Right lobe of liver (tissue), 6 donors: ENCODE data around the gene SIPA1. TPM values are rescaled to one million over a fixed set of nuclear protein-coding genes. Genes with fewer than 3 reads are reported as not detected.
A peak's percentile ranks its signal among the peaks of the same experiment; 100 is the strongest.

Source experiments
- ATAC-seq, 4 donors: fragments of 200-7000 bp; cut with Tn5 transposase; one replicate each; pipeline ENCODE4 v1.9.1; 2020; ENCODE audit warnings: mild to moderate bottlenecking in 4 of 4, moderate library complexity in 4 of 4
- DNase-seq, 3 donors: peaks; one replicate each; pipeline ENCODE4 v3.0.0-alpha.2; 2020
- H3K27ac ChIP-seq, 3 donors: fragments of 200-600 bp; one replicate each; pipeline ENCODE4 v1.8.0; 2022
- H3K27me3 ChIP-seq, 2 donors: fragments of 200-600 bp; one replicate each; pipeline ENCODE4 v1.8.0; 2022
- H3K36me3 ChIP-seq, 4 donors: fragments of 200-600 bp; sonication (generic) in 1 of 4; one replicate each; pipeline versions ENCODE4 v1.5.1 to v1.8.0; 2017 to 2022; ENCODE audit warnings: control low read depth in 1 of 4
- H3K4me1 ChIP-seq, 4 donors: fragments of 200-600 bp; sonication (generic) in 1 of 4; one replicate each; pipeline versions ENCODE4 v1.5.1 to v1.8.0; 2017 to 2022; ENCODE audit warnings: control low read depth in 1 of 4
- H3K4me3 ChIP-seq, 3 donors: fragments of 200-600 bp; one replicate each; pipeline ENCODE4 v1.8.0; 2022
- H3K9me3 ChIP-seq, 4 donors: fragments of 200-600 bp; sonication (generic) in 1 of 4; one replicate each; pipeline versions ENCODE4 v1.5.1 to v1.8.0; 2017 to 2022; ENCODE audit warnings: control low read depth in 1 of 4
- POLR2A ChIP-seq: fragments of 450-650 bp; IDR thresholded peaks from one replicate; pipeline ENCODE4 v1.6.1; 2017; ENCODE audit warnings: antibody characterized with exemption, mild to moderate bottlenecking
- WGBS: methylation state at CpG from one replicate; pipeline ENCODE4 v1.1.6; 2018; ENCODE audit warnings: low coverage, low lambda C conversion rate; ENCODE audit not compliant: insufficient coverage; ENCODE audit errors: missing lambda C conversion rate; 5-methylcytosine and 5-hydroxymethylcytosine counted together
- intact Hi-C, 2 donors: fragments of 100-400 bp; cut with DNase I; formaldehyde crosslinking; loops; one replicate each; pipeline versions ENCODE4 v1.11.2 to v1.14.1; 2022
- total RNA-seq, 6 experiments: library from RNA; depleted of rRNA in 2 of 6; stranded (reverse); fragments of >200 nt in 2 of 6; fragmentation: NEBNext Ultra II Directional in 3 of 6; extraction: Animal tissue kit (Norgen Biotek cat#: 25700) in 3 of 6; gene quantifications; one replicate each; pipeline versions ENCODE4 v1.1.0 to v1.2.4, GENCODE V29; 2016 to 2023
- TF ChIP-seq, protein P1 (sequence below), 4 donors: fragments of 200-600 bp in 3 of 4; fragments of 450-650 bp in 1 of 4; IDR thresholded peaks; one replicate each; pipeline versions ENCODE4 v1.5.1 to v1.8.0; 2016 to 2022; ENCODE audit warnings: antibody characterized with exemption in 4 of 4, mild to moderate bottlenecking in 2 of 4
- donor health status: DM: no; HTN: yes; CAD: no.
- donor health status: DM: no; HTN: no; CAD: no.
- donor health status: DM: no; HTN: no; CAD: no.
- donor health status: DM: no; HTN: yes; CAD: no.
- donor health status: DM: no; HTN: yes; CAD: no.

Gene SIPA1
- total RNA-seq, 6 experiments from 2014 or later = 21.1 to 34.1 (median 25.3) TPM

DNA sequence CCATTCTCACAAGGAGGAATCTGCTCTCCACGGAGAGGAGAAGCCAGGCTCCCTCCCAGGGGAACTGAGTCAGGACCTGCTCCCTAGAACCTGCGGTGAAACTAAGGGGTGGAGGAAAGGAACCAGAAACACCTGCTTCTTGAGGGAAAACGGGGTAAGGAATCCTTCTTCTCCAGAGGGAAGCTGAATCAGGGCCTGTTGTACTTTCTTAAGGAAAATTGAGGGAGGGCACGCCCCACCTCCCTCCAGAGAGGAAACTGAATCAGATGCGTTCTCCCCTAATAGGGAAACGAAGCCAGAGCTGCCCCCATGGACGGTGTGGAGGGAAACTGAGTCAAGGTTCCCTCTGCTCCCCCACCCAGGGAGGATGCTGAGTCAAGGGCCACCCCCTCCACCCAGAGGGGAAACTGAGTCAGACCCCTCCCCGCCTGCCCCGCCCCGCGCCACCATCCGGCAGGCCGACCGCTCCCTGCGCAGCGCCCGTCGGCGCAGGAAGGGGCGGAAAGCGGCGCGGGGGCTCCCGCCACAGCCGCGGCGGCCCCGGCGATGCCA is 24.4 kb downstream of the SIPA1 start:
- peak in 2 of 4 donors; percentile 2 for ATAC-seq
- 0% methylated on average over 5 of the region's 29 CpGs for WGBS

DNA sequence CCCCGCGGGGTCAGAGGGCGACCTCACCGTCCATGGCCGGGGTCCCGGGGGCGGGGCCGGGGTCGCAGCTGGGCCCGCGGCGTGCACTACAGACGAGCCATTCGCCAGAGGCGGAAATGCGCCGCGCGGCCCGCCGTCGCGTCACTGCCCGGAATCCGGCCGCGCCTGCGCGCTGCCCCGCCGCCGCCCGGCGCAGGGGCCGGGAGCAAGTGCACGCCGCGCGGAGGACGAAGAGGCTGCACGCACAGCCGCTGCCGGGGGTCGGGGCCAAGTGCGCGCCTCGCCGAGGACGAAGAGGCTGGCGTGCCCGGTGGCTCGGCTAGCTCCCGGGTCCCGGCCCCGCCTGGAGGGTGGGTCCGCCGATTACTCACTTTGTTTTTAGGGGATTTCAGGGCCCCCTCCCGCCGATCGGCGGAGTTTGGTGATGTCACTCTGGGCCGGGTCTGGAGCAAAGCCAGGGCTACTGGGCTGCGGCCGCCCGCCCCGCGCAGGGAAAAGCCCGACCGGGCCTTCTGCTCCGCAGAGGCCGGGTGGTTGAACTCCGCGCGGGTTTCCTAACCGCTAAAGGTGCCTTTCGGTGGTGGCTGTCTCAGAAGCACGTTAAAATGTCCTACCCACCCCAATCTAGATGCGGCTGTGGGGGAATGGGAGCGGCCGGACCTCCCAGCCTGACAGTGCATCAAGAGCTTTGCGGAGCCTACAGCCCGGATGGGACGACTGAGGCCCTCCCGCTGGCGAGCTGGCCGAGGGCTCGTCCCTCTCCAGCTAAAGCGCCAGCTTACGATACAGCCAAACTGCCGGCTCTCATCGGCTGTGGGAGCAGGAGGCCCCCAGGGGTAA is 25.1 kb downstream of the SIPA1 start, which contains the start of gene RELA:
Gene RELA, minus strand, starts transcription at position 118 of the 840 bp plus-strand sequence. Its CDS starts 84 bp downstream, at position 34.
- H3K4me3 ChIP-seq = peak within 1 kb of the TSS; percentile 67 to 95 (median 88)
- ATAC-seq (peak; percentile 84 to 91 (median 88)), DNase-seq (peak; percentile 95 to 96 (median 96))
- 3% methylated on average over 12 of the region's 91 CpGs for WGBS
- H3K27ac ChIP-seq = peak within 1 kb of the TSS; percentile 92 to 100 (median 95)
- intact Hi-C loops = no loop called here
- no peaks in the 10 kb centered on the region for H3K27me3 ChIP-seq
- no peaks in the 10 kb centered on the region for H3K9me3 ChIP-seq
- TF ChIP-seq, protein P1, sequence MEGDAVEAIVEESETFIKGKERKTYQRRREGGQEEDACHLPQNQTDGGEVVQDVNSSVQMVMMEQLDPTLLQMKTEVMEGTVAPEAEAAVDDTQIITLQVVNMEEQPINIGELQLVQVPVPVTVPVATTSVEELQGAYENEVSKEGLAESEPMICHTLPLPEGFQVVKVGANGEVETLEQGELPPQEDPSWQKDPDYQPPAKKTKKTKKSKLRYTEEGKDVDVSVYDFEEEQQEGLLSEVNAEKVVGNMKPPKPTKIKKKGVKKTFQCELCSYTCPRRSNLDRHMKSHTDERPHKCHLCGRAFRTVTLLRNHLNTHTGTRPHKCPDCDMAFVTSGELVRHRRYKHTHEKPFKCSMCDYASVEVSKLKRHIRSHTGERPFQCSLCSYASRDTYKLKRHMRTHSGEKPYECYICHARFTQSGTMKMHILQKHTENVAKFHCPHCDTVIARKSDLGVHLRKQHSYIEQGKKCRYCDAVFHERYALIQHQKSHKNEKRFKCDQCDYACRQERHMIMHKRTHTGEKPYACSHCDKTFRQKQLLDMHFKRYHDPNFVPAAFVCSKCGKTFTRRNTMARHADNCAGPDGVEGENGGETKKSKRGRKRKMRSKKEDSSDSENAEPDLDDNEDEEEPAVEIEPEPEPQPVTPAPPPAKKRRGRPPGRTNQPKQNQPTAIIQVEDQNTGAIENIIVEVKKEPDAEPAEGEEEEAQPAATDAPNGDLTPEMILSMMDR (IDR thresholded peaks at IDR 0.05) = no peak
- TF ChIP-seq POLR2A = peak; percentile 84
- H3K4me1 ChIP-seq = peaks cover 0 to 25% (median 7%) of the 10 kb centered on the region in 4 donors
- peaks cover 3 to 32% (median 17%) of the 10 kb centered on the region in 4 donors for H3K36me3 ChIP-seq

More for the DNA sequence above, 24.4 kb downstream of the SIPA1 start:
- Histone ChIP-seq H3K4me1 (peaks cover 0 to 25% (median 7%) of the 10 kb centered on the region in 4 donors), H3K4me3 (peak overlapping the region; percentile 67 to 95 (median 88)), H3K9me3 (no peaks in the 10 kb centered on the region), H3K27me3 (no peaks in the 10 kb centered on the region), H3K27ac (peak overlapping the region; percentile 92 to 100 (median 95)), H3K36me3 (peaks cover 5 to 39% (median 21%) of the 10 kb centered on the region in 4 donors)
- no peak for DNase-seq
- no peak for TF ChIP-seq POLR2A
- TF ChIP-seq, protein P1 (IDR thresholded peaks at IDR 0.05) = no peak
- intact Hi-C loops = no loop called here

DNA sequence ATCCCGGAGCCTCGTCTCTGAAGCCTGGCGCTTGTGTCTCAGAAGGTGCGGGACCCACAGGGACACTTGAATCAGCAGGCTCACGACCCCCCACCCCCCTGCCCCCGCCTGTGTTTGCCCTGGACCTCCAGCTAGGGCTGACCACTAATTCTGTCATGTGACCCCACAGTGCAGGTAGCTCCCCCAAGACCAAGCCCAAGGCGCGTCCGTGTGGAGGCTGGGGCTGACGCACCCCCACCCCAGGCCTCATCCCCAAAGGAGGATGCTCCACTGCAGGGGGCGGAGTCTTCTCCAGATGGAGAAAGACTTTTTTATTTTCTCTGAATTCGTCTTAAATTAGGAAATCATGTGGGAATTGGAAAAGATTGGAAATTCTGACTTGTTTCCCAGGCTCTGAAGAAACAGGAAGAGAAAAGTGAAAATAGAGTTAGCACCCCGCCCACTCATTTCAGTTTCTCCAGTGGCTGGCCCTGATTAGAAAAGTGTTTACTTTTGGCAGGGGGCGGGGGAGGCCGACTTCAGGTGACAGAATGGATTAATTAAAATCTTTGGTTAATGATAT is 25.8 kb downstream of the SIPA1 start:
- intact Hi-C loops = no loop called here
- Histone ChIP-seq H3K27ac (peak overlapping the region; percentile 92 to 100 (median 95)), H3K4me3 (peak overlapping the region; percentile 67 to 95 (median 88)), H3K4me1 (peaks cover 0 to 25% (median 7%) of the 10 kb centered on the region in 4 donors), H3K9me3 (no peaks in the 10 kb centered on the region), H3K27me3 (no peaks in the 10 kb centered on the region), H3K36me3 (peaks cover 3 to 25% (median 14%) of the 10 kb centered on the region in 4 donors)
- DNase-seq (peak in 2 of 3 donors; percentile 57 to 61), ATAC-seq (peak; percentile 33 to 42 (median 40))
- TF ChIP-seq, protein P1 (IDR thresholded peaks at IDR 0.05) = no peak
- no peak for TF ChIP-seq POLR2A
- WGBS = 3% methylated on average over 9 of the region's 15 CpGs

DNA sequence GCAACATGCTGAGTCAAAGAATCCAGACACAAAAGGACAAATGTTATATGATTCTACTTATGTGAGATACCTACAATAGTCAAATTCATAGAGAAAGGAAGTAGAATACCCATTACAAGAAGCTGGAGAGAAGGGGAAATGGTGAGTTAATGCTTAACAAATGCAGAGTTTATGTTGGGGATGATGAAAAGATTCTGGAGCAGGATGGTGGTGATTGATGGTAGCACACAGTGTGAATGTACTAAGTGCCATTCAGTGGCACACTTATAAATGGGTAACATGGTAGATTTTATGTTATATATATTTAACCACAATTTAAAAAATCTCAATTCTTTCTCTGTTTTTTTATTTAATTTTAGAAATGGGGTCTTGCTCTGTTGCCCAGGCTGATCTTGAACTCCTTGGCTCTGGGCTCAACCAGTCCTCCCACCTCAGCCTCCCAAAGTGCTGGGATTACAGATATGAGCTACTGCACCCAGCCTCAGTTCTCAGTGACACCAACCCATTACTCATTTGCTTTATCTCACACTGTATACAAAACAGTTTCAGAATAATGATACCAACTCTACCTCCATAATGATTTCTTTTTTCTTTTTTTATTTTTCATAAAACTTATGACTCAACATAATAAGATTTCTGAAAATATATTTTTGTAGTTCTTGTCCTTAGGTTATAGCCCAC is 34.4 kb downstream of the SIPA1 start:
- no peaks in the 10 kb centered on the region for H3K27me3 ChIP-seq
- DNase-seq (no peak), ATAC-seq (no peak)
- no peaks in the 10 kb centered on the region for H3K9me3 ChIP-seq
- TF ChIP-seq, protein P1 (IDR thresholded peaks at IDR 0.05) = no peak
- no peak for TF ChIP-seq POLR2A
- intact Hi-C loops = no loop called here
- no peak overlapping the region for H3K4me3 ChIP-seq
- H3K27ac ChIP-seq = no peak overlapping the region
- H3K36me3 ChIP-seq = no peaks in the 10 kb centered on the region
- H3K4me1 ChIP-seq = no peaks in the 10 kb centered on the region
